H1 (cell line): ENCODE measurements around the gene NARS2. TPM values are rescaled to one million over a fixed set of nuclear protein-coding genes. Genes with fewer than 3 reads are reported as not detected.

Source experiments
- CTCF ChIA-PET: fragments of 300-600 bp; sonication (Branson Sonifier 250); formaldehyde crosslinking; loops from one replicate; lab custom pipeline; 2021; ENCODE audit not compliant: partially characterized antibody; lab: Charles Lee
- POLR2A ChIA-PET: fragments of 300-600 bp; sonication (Branson Sonifier 250); formaldehyde crosslinking; loops from one replicate; lab custom pipeline; 2021; ENCODE audit warnings: inconsistent platforms; ENCODE audit not compliant: partially characterized antibody; lab: Charles Lee
- DNase-seq, 2 experiments: peaks; one replicate each; pipeline versions ENCODE4 v3.0.0 to v3.0.0-alpha.2; 2010 to 2022; ENCODE audit warnings: low spot score in 2 of 2, low read depth in 1 of 2, mixed read lengths in 1 of 2
- FAIRE-seq: peaks from 2 replicates; lab custom pipeline; 2011; peaks lifted over from hg19 to GRCh38; lab: Jason Lieb, UNC
- H2AFZ ChIP-seq: 2 replicates; pipeline ENCODE4 v1.8.1; 2012; ENCODE audit warnings: low read length, inconsistent platforms
- H2AK5ac ChIP-seq: 2 replicates; pipeline ENCODE4 v1.6.1; 2013; ENCODE audit warnings: low read depth, low read length
- H2BK120ac ChIP-seq: replicated peaks from 2 replicates; pipeline ENCODE3; 2013; ENCODE audit warnings: low read depth, low read length, inconsistent platforms
- H2BK12ac ChIP-seq: 2 replicates; pipeline ENCODE4 v1.6.1; 2013; ENCODE audit warnings: low read depth, low read length
- H2BK15ac ChIP-seq: 2 replicates; pipeline ENCODE4 v1.6.1; 2013; ENCODE audit warnings: low read length
- H2BK20ac ChIP-seq: 2 replicates; pipeline ENCODE4 v1.6.1; 2013; ENCODE audit warnings: low read length
- H2BK5ac ChIP-seq: 2 replicates; pipeline ENCODE4 v1.6.1; 2013; ENCODE audit warnings: low read depth, low read length
- H3K14ac ChIP-seq: 2 replicates; pipeline ENCODE4 v1.6.1; 2013; ENCODE audit warnings: inconsistent platforms; ENCODE audit not compliant: insufficient read length
- H3K18ac ChIP-seq: 2 replicates; pipeline ENCODE4 v1.6.1; 2013; ENCODE audit warnings: low read length; ENCODE audit errors: extremely low read depth
- H3K23ac ChIP-seq: 2 replicates; pipeline ENCODE4 v1.6.1; 2013; ENCODE audit warnings: inconsistent platforms; ENCODE audit not compliant: insufficient read length
- H3K23me2 ChIP-seq: 2 replicates; pipeline ENCODE4 v1.6.1; 2013; ENCODE audit warnings: low read depth, low read length
- H3K27ac ChIP-seq: 2 replicates; pipeline ENCODE4 v1.6.1; 2011; ENCODE audit warnings: low read depth, low read length, inconsistent platforms
- H3K27me3 ChIP-seq, 4 experiments: replicated peaks in 1 of 4; 1 replicate in 1 of 4; 2 replicates in 3 of 4; pipeline versions ENCODE4 v1.6.1 to v1.8.1; 2011 to 2013; ENCODE audit warnings: low read length in 3 of 4, mild to moderate bottlenecking in 3 of 4, inconsistent platforms in 2 of 4, mixed read lengths in 2 of 4, moderate library complexity in 1 of 4; ENCODE audit not compliant: control insufficient read depth in 3 of 4, insufficient read depth in 3 of 4; ENCODE audit errors: extremely low read depth in 1 of 4
- H3K36me3 ChIP-seq, 4 experiments: 2 replicates each; pipeline versions ENCODE4 v1.6.1 to v1.8.1; 2011 to 2013; ENCODE audit warnings: mild to moderate bottlenecking in 4 of 4, low read length in 3 of 4, moderate library complexity in 2 of 4, control low read depth in 1 of 4, inconsistent platforms in 1 of 4; ENCODE audit not compliant: insufficient read depth in 4 of 4, control insufficient read depth in 2 of 4
- H3K4ac ChIP-seq: replicated peaks from 2 replicates; pipeline ENCODE3; 2013; ENCODE audit warnings: low read length, low read depth, mixed read lengths, inconsistent platforms; ENCODE audit not compliant: insufficient read length
- H3K4me1 ChIP-seq, 4 experiments: replicated peaks in 1 of 4; 1 replicate in 1 of 4; 2 replicates in 3 of 4; pipeline versions ENCODE4 v1.6.1 to v1.8.1; 2011 to 2013; ENCODE audit warnings: low read length in 3 of 4, inconsistent platforms in 2 of 4, mixed read lengths in 1 of 4; ENCODE audit not compliant: insufficient read depth in 4 of 4, control insufficient read depth in 3 of 4
- H3K4me2 ChIP-seq, 2 experiments: 2 replicates each; pipeline versions ENCODE4 v1.6.1 to v1.8.1; 2011 to 2013; ENCODE audit warnings: low read depth in 2 of 2, low read length in 2 of 2, control low read depth in 1 of 2, inconsistent platforms in 1 of 2, mild to moderate bottlenecking in 1 of 2; ENCODE audit not compliant: insufficient read depth in 1 of 2
- H3K4me3 ChIP-seq, 4 experiments: fragments of 200-600, 300-600 bp in 1 of 4; sonication (generic), shearing (Covaris generic), sonication (Bioruptor Twin) in 1 of 4; 2 replicates each; pipeline versions ENCODE4 v1.5.1 to v1.8.1; 2011 to 2016; ENCODE audit warnings: low read length in 4 of 4, low read depth in 3 of 4, control low read depth in 2 of 4, inconsistent platforms in 2 of 4, mild to moderate bottlenecking in 2 of 4, mixed read lengths in 1 of 4, moderate library complexity in 1 of 4; ENCODE audit not compliant: insufficient read depth in 2 of 4; ENCODE audit errors: extremely low read depth in 1 of 4
- H3K56ac ChIP-seq: replicated peaks from 2 replicates; pipeline ENCODE3; 2013; ENCODE audit warnings: low read depth, mild to moderate bottlenecking, mixed read lengths, low read length, inconsistent platforms; ENCODE audit not compliant: insufficient read length
- H3K79me1 ChIP-seq: 2 replicates; pipeline ENCODE4 v1.6.1; 2013; ENCODE audit warnings: low read depth, low read length, control low read depth
- H3K79me2 ChIP-seq, 2 experiments: 2 replicates each; pipeline versions ENCODE4 v1.6.1 to v1.8.1; 2012 to 2013; ENCODE audit warnings: low read length in 2 of 2, mild to moderate bottlenecking in 2 of 2, inconsistent platforms in 1 of 2; ENCODE audit not compliant: insufficient read depth in 2 of 2, control insufficient read depth in 1 of 2
- H3K9ac ChIP-seq, 4 experiments: replicated peaks in 1 of 4; 1 replicate in 1 of 4; 2 replicates in 3 of 4; pipeline versions ENCODE4 v1.6.1 to v1.8.1; 2011 to 2013; ENCODE audit warnings: low read depth in 3 of 4, low read length in 3 of 4, control low read depth in 2 of 4, mild to moderate bottlenecking in 2 of 4, moderate library complexity in 2 of 4, inconsistent platforms in 1 of 4; ENCODE audit errors: extremely low read depth in 1 of 4
- H3K9me3 ChIP-seq, 2 experiments: 2 replicates each; pipeline versions ENCODE4 v1.6.1 to v1.8.1; 2012 to 2013; ENCODE audit warnings: mild to moderate bottlenecking in 2 of 2, moderate library complexity in 2 of 2, control low read depth in 1 of 2, inconsistent platforms in 1 of 2, low read depth in 1 of 2, low read length in 1 of 2, mixed read lengths in 1 of 2; ENCODE audit not compliant: insufficient read depth in 2 of 2
- H4K20me1 ChIP-seq, 2 experiments: replicated peaks in 1 of 2; 2 replicates each; pipeline versions ENCODE3 to v1.8.1; 2011 to 2013; ENCODE audit warnings: inconsistent platforms in 2 of 2, low read length in 2 of 2, mild to moderate bottlenecking in 1 of 2; ENCODE audit not compliant: insufficient read depth in 2 of 2, control insufficient read depth in 1 of 2
- H4K5ac ChIP-seq: 2 replicates; pipeline ENCODE4 v1.6.1; 2013; ENCODE audit warnings: low read length, low read depth, mixed read lengths, inconsistent platforms; ENCODE audit not compliant: insufficient read length
- H4K8ac ChIP-seq: 2 replicates; pipeline ENCODE4 v1.8.0; 2013; ENCODE audit warnings: mild to moderate bottlenecking, moderate library complexity, low read length, inconsistent platforms; ENCODE audit not compliant: insufficient read depth; ENCODE audit errors: extremely low read depth
- H4K91ac ChIP-seq: replicated peaks from 2 replicates; pipeline ENCODE3; 2013; ENCODE audit warnings: low read length, mixed read lengths, inconsistent platforms; ENCODE audit not compliant: insufficient read length
- BACH1 ChIP-seq: IDR thresholded peaks from 2 replicates; pipeline ENCODE4 v1.6.1; 2012; ENCODE audit warnings: low read length, improper control_type of control experiment
- POU5F1 ChIP-seq: IDR thresholded peaks from 2 replicates; pipeline ENCODE4 v1.6.1; 2011; ENCODE audit warnings: low read depth, mild to moderate bottlenecking, low read length, moderate library complexity
- SRF ChIP-seq: IDR thresholded peaks from 2 replicates; pipeline ENCODE4 v1.6.1; 2011; ENCODE audit warnings: mild to moderate bottlenecking, low read depth, low read length, moderate library complexity
- YY1 ChIP-seq: IDR thresholded peaks from 2 replicates; pipeline ENCODE4 v1.6.1; 2011; ENCODE audit warnings: low read depth, mild to moderate bottlenecking, low read length
- WGBS, 2 experiments: shearing (Covaris generic) in 1 of 2; methylation state at CpG; one replicate each; pipeline versions ENCODE4 v1.1.6 to v1.1.7; 2013 to 2015; ENCODE audit warnings: low lambda C conversion rate in 2 of 2, mixed read lengths in 2 of 2, inconsistent platforms in 1 of 2, low coverage in 1 of 2, missing lambda C conversion rate in 1 of 2; ENCODE audit not compliant: insufficient replicate concordance in 2 of 2, insufficient coverage in 1 of 2, insufficient read length in 1 of 2; ENCODE audit errors: extremely low coverage in 1 of 2, missing lambda C conversion rate in 1 of 2; 5-methylcytosine and 5-hydroxymethylcytosine counted together
- polyA plus RNA-seq, 7 experiments: library from polyadenylated mRNA; depleted of rRNA in 3 of 7; stranded (reverse) in 5 of 7; unstranded in 2 of 7; fragments of >200 nt in 5 of 7; fragments of 200-250 nt in 2 of 7; gene quantifications; 1 replicate in 5 of 7; 2 replicates in 1 of 7; 4 replicates in 1 of 7; pipeline versions ENCODE4 v1.2.1 to v1.2.3, GENCODE V29; 2011 to 2013; ENCODE audit warnings: missing spikeins in 2 of 7, mixed read lengths in 2 of 7
- total RNA-seq: library from RNA; stranded (reverse); fragmentation: NEBNext Ultra II Directional; extraction: Animal tissue kit (Norgen Biotek cat#: 25700); gene quantifications from 2 replicates; pipeline ENCODE4 v1.2.1, GENCODE V29; 2021

NARS2 gene
- total and polyA plus RNA-seq, 2 of the 8 experiments (the other 6 are each of a cell fraction or from before 2014, with no cell fraction given) = 26.2 to 51.6 TPM

- no peak overlapping the region for H3K56ac ChIP-seq
- H3K4me3 ChIP-seq = no peak overlapping the region
- no peak overlapping the region for H2BK15ac ChIP-seq
- no peaks in the 10 kb centered on the region for H3K9me3 ChIP-seq
- FAIRE-seq (no peak), DNase-seq (no peak)
- H2AFZ ChIP-seq = no peak overlapping the region
- H3K79me1 ChIP-seq = no peaks in the 10 kb centered on the region
- H3K79me2 ChIP-seq = no peaks in the 10 kb centered on the region
- no peak overlapping the region for H2BK20ac ChIP-seq
- no peak overlapping the region for H2BK12ac ChIP-seq
- H3K4me1 ChIP-seq = peaks cover 0 to 8% (median 3%) of the 10 kb centered on the region in 4 experiments; a peak in 3 of 7 replicates
- POLR2A ChIA-PET = interaction anchor here (5.9 kb wide), 1 partner anchor 11 kb away, joined by 33 read pairs; the partner anchor contains the start of gene GAB2
- H3K18ac ChIP-seq = no peak overlapping the region
- no peaks in the 10 kb centered on the region for H3K27me3 ChIP-seq
- H4K91ac ChIP-seq = no peak overlapping the region
- CTCF ChIA-PET = interaction anchor here (0.6 to 6.4 kb wide), 9 partner anchors 10 to 218 kb away, joined by 3 to 87 read pairs (median 5); partner anchors contain the start of gene GAB2
- H3K23ac ChIP-seq = no peak overlapping the region
- no peak overlapping the region for H4K5ac ChIP-seq
- H3K14ac ChIP-seq = no peak overlapping the region
- no peak overlapping the region for H2BK5ac ChIP-seq
- H3K27ac ChIP-seq = no peak overlapping the region
- H4K20me1 ChIP-seq = no peaks in the 10 kb centered on the region
- 83% methylated on average over 4 of the region's 4 CpGs; no CpG with 5 or more reads in 1 of the 2 experiments for WGBS, 2 experiments
- no peaks in the 10 kb centered on the region; a peak in 1 of 8 replicates for H3K36me3 ChIP-seq
- peaks cover 2% of the 10 kb centered on the region; the same call in 1 of the 2 replicates for H3K23me2 ChIP-seq
- H3K9ac ChIP-seq = no peak overlapping the region
- H4K8ac ChIP-seq = no peak overlapping the region
- H2BK120ac ChIP-seq = no peak overlapping the region
- no peak overlapping the region for H3K4me2 ChIP-seq
- H3K4ac ChIP-seq = no peak overlapping the region
- no peak overlapping the region for H2AK5ac ChIP-seq
- TF ChIP-seq SRF (no peak), YY1 (no peak), POU5F1 (no peak), BACH1 (no peak)
These were observed 145.0 kb downstream of the NARS2 start for GRCh38 chr11:78429660-78430059.
